SK-N-MC (cell line): ENCODE measurements around the gene PBX1.

Source experiments
- DNase-seq: peaks from one replicate; pipeline ENCODE4 v3.0.0-alpha.2; 2011; ENCODE audit warnings: low read depth, low spot score
- H3K27ac ChIP-seq: fragments of 200-600 bp; sonication (generic); 2 replicates; pipeline ENCODE4 v1.5.1; 2016; ENCODE audit warnings: mixed run types
- H3K36me3 ChIP-seq: fragments of 200-600 bp; sonication (generic); 2 replicates; pipeline ENCODE4 v1.6.1; 2017; ENCODE audit warnings: antibody characterized with exemption, low read length, mixed read lengths; ENCODE audit not compliant: insufficient read depth
- H3K4me3 ChIP-seq: fragments of 200-600 bp; sonication (generic); 2 replicates; pipeline ENCODE4 v1.5.1; 2016
- H3K9ac ChIP-seq: fragments of 200-600 bp; sonication (generic); 2 replicates; pipeline ENCODE4 v1.8.0; 2017; ENCODE audit warnings: mixed run types, mixed read lengths; ENCODE audit not compliant: insufficient read length
- H3K9me3 ChIP-seq: fragments of 200-600 bp; sonication (generic); 2 replicates; pipeline ENCODE4 v1.6.1; 2017; ENCODE audit warnings: low read depth, mild to moderate bottlenecking, antibody characterized with exemption, low read length, moderate library complexity, mixed read lengths
- EZH2 ChIP-seq: fragments of 200-600 bp; sonication (generic); IDR thresholded peaks from one replicate; pipeline ENCODE4 v1.6.1; 2017; ENCODE audit warnings: antibody characterized with exemption
- FOXP2 ChIP-seq: optimal IDR thresholded peaks from 2 replicates; pipeline ENCODE3; 2011; ENCODE audit warnings: mild to moderate bottlenecking, moderate library complexity; ENCODE audit not compliant: insufficient read depth; ENCODE audit errors: extremely low read length, control extremely low read depth
- POLR2AphosphoS5 ChIP-seq: IDR thresholded peaks from 2 replicates; pipeline ENCODE4 v1.6.1; 2012; ENCODE audit warnings: mild to moderate bottlenecking, low read depth, low read length, borderline replicate concordance

The PBX1 gene

DNA sequence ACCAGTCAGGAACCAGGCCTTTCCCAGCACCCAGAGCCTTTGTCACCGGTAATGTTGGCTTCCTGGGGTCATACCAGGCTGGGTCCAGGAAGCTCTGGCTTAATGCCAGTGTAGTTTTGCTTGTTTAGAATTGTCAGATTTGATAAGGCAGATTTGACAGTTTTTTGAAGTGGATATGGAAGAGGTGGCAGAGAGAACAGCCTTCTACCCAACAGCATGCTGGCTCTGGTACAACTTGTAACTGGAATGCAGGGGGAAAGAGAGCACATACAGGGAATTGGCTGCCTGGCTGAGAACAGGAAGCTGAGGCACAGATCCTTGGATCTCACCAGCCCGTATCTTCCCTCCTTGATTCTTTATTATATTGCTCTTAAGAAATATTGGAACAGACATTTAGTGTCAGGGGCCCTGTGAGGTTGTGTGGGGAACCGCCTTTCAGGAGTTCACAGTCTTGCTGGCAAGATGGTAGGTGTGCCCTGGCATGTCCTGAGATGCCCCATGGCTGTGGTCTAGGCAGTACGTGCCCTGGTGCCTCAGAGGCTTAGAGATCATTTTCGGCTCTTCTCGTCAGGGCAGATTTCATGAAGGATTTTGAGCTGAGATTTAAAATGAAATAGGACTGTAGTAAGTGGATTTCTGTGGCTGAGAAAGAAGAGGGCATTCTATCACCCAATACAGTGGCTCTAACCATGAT lies 227.0 kb downstream of the PBX1 start:
- H3K36me3 ChIP-seq, result no peaks in the 10 kb centered on the region
- no peak overlapping the region for H3K4me3 ChIP-seq
- TF ChIP-seq EZH2, result no peak
- no peak for TF ChIP-seq POLR2AphosphoS5
- TF ChIP-seq FOXP2, result no peak
- peak overlapping the region; percentile 75 for H3K27ac ChIP-seq
- H3K9ac ChIP-seq, result no peak overlapping the region
- no peak for DNase-seq
- H3K9me3 ChIP-seq, result no peaks in the 10 kb centered on the region

DNA sequence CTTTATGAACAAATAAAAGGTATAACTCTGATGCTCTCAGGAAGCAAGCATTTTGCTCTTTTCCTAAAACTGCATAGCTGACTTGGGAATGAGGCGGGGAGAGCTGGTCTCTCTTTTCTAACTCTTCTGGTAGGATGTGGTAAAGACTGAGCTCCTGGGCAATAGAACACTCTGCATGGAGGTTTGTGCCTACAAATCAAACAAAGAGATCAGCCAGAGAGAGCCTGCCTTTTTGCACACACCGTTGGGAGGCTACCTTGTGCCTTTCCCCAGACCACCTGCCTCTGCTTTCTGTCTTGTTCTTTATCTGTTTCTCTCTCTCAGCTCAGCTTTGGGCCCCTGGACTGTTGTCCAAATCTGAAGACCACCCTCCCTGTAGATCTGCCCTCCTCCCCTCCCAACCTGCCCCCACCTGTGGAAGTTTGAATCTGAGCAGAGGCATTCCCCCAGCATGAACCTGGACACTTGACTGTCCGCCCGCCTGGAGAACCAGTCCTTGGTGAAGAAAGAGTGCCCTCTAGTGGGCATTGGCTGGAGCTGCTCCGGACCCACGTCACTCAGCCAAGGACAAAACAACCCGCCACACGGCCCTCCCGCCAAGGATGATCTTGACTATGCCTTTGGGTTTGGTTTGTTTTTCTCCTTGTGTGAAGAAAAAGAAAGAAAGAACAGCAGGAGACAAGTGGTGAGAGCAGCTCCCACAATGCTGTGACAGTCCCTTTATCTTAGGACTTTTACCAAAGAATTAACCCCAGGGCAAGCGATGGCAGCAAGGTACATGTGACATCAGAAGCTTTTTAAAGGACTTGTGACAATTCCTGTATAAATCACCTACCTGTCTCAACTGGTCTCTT lies 228.2 kb downstream of the PBX1 start:
- Histone ChIP-seq H3K4me3 (peak overlapping the region; percentile 25; the same call in 1 of the 2 replicates), H3K9ac (no peak overlapping the region), H3K27ac (peak overlapping the region; percentile 75), H3K9me3 (no peaks in the 10 kb centered on the region), H3K36me3 (no peaks in the 10 kb centered on the region; the same call in 1 of the 2 replicates)
- DNase-seq, result no peak
- TF ChIP-seq POLR2AphosphoS5, result no peak
- TF ChIP-seq EZH2, result no peak
- TF ChIP-seq FOXP2, result no peak

DNA sequence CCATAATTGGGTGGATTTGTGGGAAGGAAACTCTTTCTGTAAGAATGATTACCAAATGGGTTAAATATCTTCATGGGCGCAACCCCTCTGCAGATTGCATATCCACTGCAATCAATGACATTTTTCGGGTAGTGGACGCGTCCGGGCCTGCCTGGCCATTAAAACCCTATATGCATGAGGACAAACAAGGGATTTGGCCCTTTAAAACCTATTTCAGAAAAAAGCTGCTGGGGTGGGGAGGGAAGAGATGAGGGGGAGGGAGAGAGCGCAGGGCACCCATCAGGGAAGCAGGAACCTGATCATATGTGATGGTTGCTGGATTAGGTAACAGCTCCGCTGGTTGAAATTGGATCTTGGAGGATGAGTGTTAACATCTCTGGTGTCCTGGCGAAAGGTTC lies 228.8 kb downstream of the PBX1 start:
- no peak for DNase-seq
- no peaks in the 10 kb centered on the region for H3K9me3 ChIP-seq
- H3K27ac ChIP-seq, result no peak overlapping the region
- 0 out of 2 replicates have a peak overlapping the region, but pooled peaks have one; percentile 25 for H3K4me3 ChIP-seq
- no peak overlapping the region for H3K9ac ChIP-seq
- H3K36me3 ChIP-seq, result peaks cover 3% of the 10 kb centered on the region; the same call in 1 of the 2 replicates
- TF ChIP-seq POLR2AphosphoS5, result no peak
- TF ChIP-seq FOXP2, result no peak
- TF ChIP-seq EZH2, result no peak

DNA sequence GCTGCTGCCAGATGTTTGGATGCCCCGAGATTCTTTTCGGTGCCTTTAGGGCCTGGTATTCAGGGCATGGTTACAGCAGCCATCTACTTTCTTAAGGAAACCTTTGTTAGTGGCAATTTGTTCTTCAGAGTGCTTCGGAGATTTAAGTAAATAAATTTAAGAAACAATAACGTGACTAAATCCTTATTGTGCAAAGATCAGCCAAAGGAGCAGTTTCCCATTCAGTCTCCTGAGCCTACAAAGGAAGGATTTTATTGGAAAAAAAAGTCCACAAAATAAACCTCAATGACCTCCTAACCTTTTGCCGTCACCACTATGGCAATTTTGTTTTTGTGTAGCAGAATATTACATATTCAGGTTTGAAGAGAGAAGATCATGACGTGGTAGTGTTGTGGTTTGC lies 231.1 kb downstream of the PBX1 start:
- Histone ChIP-seq H3K4me3 (no peak overlapping the region), H3K27ac (no peak overlapping the region), H3K36me3 (peaks cover 7% of the 10 kb centered on the region; the same call in 1 of the 2 replicates), H3K9ac (no peak overlapping the region), H3K9me3 (no peaks in the 10 kb centered on the region)
- no peak for DNase-seq
- no peak for TF ChIP-seq POLR2AphosphoS5
- no peak for TF ChIP-seq FOXP2
- no peak for TF ChIP-seq EZH2

DNA sequence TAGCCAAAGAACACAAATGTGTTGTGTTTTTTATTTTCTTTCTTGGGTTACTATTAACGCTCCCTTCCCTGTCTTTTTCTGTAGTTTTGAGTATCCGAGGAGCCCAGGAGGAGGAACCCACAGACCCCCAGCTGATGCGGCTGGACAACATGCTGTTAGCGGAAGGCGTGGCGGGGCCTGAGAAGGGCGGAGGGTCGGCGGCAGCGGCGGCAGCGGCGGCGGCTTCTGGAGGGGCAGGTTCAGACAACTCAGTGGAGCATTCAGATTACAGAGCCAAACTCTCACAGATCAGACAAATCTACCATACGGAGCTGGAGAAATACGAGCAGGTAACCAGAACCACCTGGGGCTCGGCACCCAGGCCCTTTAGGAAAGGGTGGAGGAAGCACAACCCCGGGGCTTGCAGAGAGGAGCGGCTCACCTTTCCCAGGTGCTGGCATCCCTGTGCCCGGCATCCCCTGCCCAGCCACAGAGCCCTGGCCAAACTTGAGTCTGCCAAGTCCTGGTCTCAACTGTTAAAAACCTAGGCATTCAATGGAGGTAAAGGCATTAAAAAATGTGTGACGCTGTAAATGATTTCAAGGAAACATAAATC lies 233.5 kb downstream of the PBX1 start:
- no peak for TF ChIP-seq EZH2
- TF ChIP-seq POLR2AphosphoS5, result no peak
- TF ChIP-seq FOXP2, result no peak
- Histone ChIP-seq H3K36me3 (peaks cover 7% of the 10 kb centered on the region; the same call in 1 of the 2 replicates), H3K9ac (no peak overlapping the region), H3K27ac (no peak overlapping the region), H3K4me3 (no peak overlapping the region), H3K9me3 (no peaks in the 10 kb centered on the region)
- no peak for DNase-seq

DNA sequence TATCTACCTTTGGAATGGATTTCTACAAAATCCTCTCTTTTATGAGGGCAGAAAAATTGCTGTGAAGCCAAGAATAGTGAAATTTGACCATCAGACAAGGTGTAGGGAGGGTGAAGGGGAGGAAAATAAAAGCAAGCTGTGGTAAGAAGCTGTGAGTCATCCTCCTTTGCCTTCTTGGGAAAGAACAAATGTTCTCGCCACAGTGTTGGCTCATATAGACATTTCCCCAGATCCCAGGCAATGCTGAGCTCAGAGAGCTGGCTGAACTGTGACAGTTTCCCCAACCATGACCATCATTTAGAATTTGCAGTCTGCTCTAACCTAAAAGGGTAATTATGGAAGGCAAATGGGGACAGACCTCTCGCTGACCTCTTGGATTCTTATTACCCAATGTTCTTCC lies 235.4 kb downstream of the PBX1 start:
- H3K4me3 ChIP-seq, result no peak overlapping the region
- H3K9me3 ChIP-seq, result no peaks in the 10 kb centered on the region
- peaks cover 7% of the 10 kb centered on the region; the same call in 1 of the 2 replicates for H3K36me3 ChIP-seq
- no peak overlapping the region for H3K27ac ChIP-seq
- H3K9ac ChIP-seq, result no peak overlapping the region
- DNase-seq, result no peak
- TF ChIP-seq FOXP2, result no peak
- TF ChIP-seq EZH2, result no peak
- TF ChIP-seq POLR2AphosphoS5, result no peak

DNA sequence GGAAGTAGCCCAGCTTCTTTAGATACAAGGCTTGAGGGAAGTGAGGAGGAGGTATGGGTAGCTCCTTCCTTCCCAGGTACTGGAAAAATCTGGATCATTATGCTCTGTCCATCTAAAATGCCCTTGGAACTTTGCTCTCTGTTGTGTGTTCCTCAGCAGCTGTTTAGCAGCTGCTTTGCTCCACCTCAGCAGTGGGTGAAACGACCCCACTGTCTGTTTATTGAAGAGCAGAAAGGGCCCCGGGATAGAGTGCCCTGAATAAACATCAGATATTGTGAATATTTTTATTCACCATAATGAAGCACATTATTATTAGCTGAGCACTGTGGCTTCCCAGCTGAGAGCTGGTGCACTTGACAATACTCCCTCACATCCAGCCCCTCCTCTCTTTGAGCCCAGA lies 237.9 kb downstream of the PBX1 start:
- Histone ChIP-seq H3K36me3 (peaks cover 24% of the 10 kb centered on the region), H3K4me3 (no peak overlapping the region), H3K9me3 (no peaks in the 10 kb centered on the region), H3K27ac (no peak overlapping the region), H3K9ac (no peak overlapping the region)
- no peak for DNase-seq
- no peak for TF ChIP-seq POLR2AphosphoS5
- TF ChIP-seq FOXP2, result no peak
- no peak for TF ChIP-seq EZH2

DNA sequence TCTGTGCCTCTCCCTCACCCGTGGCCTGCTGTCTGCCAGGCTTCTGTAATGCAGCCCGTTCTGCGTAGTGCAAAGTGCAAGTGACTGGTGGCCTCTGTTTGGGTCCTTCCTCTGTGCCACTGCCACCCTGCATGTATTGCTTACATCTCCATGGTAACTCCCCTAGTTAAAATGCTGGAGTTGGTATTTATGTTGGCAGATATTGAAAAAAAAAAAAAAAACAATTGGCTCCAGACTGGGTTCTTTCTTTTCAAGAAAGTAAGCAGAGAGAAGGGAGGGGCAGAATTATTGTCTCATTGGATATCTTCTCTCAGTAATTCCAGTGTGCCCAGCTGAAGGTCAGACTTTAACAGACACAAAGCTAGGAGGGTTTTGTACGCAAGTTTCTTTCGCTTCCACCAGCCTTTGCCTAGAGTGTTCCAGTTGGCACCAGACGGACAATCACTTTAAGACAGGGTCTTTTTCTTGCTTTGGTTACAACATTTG lies 242.3 kb downstream of the PBX1 start:
- DNase-seq, result no peak
- TF ChIP-seq EZH2, result no peak
- TF ChIP-seq POLR2AphosphoS5, result no peak
- TF ChIP-seq FOXP2, result no peak
- Histone ChIP-seq H3K9me3 (no peaks in the 10 kb centered on the region), H3K9ac (no peak overlapping the region), H3K4me3 (no peak overlapping the region), H3K27ac (no peak overlapping the region), H3K36me3 (peaks cover 21% of the 10 kb centered on the region)
